GM19452 (cell line): Measurements from ENCODE around the gene CDKL2.
A peak's percentile ranks its signal among the peaks of the same experiment; 100 is the strongest.
"Not testable (repeated sequence)": the region's sequence is repeated elsewhere in the genome, so short reads cannot be mapped to it uniquely, and the experiment has no call there.

Experiments used
- ATAC-seq: cut with Tn5 transposase; IDR thresholded peaks from one replicate; pipeline ENCODE4 v1.9.1; 2021; ENCODE audit not compliant: unreplicated experiment

CDKL2 gene

GRCh38 chr4:75630174-75630936, at the start of gene CDKL2:
Gene CDKL2 (minus strand): TSS chr4:75630528. CDS start chr4:75625988, 4,540 bp downstream.
- peak; percentile 98 for ATAC-seq

DNA sequence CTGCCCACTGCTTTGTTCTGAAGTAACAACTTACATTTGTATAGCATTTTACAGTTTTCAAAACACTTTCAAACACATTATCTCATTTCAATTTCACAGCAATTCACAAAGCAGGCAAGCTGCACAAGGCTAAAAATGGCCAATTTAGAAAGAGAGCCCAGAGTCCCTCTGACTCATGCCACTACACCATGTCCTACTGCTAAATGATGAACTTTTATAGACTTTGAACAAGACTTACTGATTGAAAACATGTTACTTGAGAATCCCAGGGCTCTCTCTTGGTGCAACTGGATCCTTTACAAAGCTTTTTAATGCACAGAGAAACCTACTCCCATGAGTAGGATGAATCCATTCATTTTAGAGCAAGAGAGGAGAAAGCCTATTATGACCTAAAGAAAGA, 48.6 kb upstream of the CDKL2 start:
- ATAC-seq = no peak

DNA sequence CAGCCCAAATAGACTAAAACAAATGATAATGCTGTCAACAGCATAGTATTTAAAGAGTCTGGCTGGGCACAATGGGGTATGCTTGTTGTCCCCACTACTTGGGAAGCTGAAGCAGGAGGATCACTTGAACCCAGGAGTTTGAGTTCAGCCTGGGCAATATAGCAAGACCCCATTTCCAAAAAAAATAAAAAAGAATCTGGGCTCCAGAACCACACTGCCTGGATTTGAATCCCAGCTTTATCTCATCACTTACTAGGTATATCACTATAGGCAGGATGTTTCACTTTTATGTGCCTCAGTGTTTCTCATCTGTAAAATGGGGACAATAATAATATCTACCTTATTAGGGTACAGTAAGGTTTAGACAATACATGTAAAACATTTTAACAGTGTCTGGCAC, 48.1 kb upstream of the CDKL2 start:
- no peak for ATAC-seq

DNA sequence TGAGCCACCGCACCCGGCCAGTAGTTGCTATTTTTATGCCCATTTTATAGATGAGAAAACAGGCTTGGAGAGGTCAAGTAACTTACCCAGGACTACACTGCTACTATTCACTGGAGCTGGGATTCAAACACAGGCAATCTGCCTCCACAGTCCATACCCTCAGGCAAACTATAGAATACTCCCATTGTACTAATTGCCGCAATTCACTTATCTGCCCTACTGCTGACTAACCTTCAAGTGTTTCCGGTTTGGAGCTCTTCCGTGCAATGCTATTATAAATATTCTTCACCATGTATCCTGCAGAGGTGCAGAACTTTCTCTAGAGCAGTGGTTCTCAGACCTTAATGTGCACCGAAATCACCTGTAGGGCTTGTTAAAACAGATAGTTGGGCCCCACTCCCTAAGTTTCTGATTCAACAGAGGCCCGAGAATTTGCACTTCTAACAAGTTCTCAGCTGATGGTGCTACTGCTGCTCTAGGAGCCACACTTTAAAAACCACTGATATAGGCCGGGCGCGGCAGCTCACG, 44.7 kb upstream of the CDKL2 start:
- ATAC-seq = no peak

GRCh38 chr4:75673959-75674328, 43.6 kb upstream of the CDKL2 start:
- ATAC-seq = no peak

DNA sequence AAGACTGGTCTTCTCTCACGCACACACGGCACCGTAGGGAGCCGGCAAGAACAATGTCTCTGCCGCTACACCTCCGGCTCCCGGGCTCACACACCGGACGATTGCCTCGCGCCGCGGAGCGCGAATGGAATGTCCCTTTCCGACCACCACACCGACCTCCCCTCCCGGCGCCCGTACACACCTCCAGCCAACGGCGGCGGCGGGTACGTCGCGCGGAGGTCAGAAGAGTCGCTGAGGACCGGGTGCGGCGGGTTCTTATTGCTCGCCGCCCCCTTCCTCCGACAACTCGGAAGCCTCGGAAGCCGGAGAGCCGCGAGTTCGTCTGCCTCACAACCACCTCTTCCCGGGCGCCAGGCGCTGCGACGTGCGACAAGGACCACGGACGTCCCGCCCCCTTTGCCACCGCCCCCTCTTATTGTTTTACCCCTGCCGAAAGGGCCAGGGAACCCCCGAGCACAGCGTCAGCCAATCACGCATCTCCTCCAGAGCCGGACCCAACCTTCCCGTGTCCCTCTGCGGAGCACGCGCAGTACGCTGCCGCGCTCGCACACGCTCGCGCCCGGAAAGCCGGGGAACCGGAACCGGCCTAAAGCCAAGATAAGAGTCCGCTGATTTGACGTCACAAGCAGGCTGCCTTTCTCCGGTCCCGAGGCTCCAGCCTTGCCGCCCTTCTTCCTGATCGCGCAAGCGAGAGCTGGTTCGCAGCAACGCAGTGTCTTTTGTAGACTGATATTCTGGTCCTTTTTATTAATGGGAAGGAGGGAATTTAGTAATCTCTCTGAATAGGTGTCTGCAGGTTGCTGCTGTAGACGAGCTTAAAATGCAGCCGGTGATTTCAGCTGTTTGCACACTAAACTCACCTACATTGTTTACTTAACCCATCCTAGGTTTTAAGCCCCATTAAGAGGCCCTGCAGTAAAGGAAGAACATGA, 43.0 kb upstream of the CDKL2 start, which contains the start of gene G3BP2:
Gene G3BP2, minus strand, starts transcription at position 385 of the 932 bp plus-strand sequence. CDS start 11,386 bp downstream, outside the sequence.
- ATAC-seq = peak; percentile 96

- ATAC-seq = peak; percentile 26
These were observed 42.2 kb upstream of the CDKL2 start for GRCh38 chr4:75672461-75673026.

DNA sequence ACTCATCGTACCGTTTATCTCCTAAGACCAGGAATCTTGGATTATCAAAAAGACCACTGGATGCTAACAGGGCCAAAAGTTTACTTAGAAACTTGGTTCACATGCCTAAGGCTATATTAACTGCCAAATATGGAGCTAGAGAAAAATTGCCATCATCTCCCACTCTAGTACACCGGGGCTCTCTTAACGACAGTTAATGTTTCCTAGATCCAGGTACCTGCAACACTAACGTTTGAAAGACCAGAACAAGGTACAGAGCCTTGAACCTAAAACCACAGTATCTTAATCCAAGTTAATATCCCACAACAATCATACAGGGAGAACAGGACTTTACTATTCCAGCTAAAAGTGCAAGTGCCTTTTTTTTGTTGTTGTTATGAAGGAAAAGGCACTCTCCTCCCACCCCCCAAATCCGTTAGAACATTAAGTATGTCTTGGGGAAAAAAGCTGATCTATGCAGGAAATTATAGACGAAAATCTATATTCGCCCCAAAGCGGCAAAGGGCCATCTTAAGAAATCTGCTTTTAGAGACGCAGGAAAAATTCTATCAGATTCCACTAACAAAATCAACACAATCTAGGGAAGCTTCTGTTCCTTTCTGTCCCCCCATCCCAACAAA, 41.6 kb upstream of the CDKL2 start:
- ATAC-seq = no peak

- no peak for ATAC-seq
These were observed 38.3 kb upstream of the CDKL2 start for GRCh38 chr4:75668596-75668995.

DNA sequence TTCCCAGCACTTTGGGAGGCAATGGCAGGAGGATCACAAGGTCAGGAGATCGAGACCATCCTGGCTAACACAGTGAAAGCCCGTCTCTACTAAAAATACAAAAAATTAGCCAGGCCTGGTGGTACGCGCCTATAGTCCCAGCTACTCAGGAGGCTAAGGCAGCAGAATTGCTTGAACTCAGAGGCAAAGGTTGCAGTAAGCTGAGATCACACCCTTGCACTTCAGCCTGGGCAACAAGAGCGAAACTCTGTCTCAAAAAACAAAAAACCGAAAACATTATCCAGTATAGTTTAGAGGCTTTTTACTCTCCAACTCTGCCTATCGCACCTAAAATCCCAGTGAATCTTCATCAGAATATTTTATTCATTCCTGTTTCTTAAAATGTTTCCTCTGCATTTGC, 37.3 kb upstream of the CDKL2 start:
- not testable (repeated sequence) for ATAC-seq

- no peak for ATAC-seq
These were observed 36.0 kb upstream of the CDKL2 start for GRCh38 chr4:75666299-75666698.

GRCh38 chr4:75664604-75665003, 34.3 kb upstream of the CDKL2 start:
- not testable (repeated sequence) for ATAC-seq

- no peak for ATAC-seq
These were observed 32.3 kb upstream of the CDKL2 start for GRCh38 chr4:75662626-75663025.

GRCh38 chr4:75660491-75660890, 30.2 kb upstream of the CDKL2 start:
- no peak for ATAC-seq

DNA sequence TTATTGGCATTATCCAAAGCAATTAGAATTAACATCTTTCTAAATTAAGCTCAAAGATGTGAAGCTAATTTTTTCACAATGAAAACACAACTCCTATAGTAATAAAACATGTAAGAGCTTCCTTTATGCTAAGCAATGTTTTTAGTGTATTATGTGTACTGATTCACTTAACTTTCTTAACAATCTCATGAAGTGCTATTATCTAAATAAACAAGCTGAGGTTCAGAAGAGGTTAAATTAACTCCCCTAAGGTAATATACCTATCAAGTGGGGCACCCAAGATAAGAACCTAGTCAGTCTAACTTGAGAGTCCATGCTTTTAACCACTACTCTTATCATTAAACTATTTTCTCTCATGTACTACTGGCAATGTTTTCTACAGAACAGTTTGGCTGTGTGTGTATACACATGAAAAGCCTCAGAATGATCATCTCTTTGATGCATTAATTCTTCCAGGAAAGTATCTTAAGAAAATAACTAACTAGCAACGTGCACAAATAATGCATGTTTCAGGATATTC, 29.2 kb upstream of the CDKL2 start:
- ATAC-seq = no peak

- no peak for ATAC-seq
These were observed 28.5 kb upstream of the CDKL2 start for GRCh38 chr4:75658876-75659275.

- no peak for ATAC-seq
These were observed 25.2 kb upstream of the CDKL2 start for GRCh38 chr4:75655562-75655961.

DNA sequence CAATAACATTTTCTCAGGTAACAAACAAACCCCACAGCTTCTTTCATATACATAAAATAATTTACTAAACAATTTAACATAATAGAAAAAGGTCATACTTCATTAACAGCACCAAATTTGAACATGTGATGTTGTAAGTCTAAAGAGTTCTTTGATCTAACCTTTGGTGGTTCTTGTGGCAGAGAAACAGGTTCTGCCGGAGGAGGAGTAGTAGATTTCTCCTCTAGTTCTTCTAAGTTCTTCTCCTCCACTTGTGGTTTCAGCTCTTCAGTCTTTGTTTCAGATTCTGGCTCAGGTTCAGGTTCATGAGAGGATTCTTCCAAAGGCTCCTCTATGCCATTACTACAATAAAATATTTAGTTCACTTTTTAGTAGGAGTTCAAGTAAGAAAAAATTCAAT, 24.6 kb upstream of the CDKL2 start:
- no peak for ATAC-seq

DNA sequence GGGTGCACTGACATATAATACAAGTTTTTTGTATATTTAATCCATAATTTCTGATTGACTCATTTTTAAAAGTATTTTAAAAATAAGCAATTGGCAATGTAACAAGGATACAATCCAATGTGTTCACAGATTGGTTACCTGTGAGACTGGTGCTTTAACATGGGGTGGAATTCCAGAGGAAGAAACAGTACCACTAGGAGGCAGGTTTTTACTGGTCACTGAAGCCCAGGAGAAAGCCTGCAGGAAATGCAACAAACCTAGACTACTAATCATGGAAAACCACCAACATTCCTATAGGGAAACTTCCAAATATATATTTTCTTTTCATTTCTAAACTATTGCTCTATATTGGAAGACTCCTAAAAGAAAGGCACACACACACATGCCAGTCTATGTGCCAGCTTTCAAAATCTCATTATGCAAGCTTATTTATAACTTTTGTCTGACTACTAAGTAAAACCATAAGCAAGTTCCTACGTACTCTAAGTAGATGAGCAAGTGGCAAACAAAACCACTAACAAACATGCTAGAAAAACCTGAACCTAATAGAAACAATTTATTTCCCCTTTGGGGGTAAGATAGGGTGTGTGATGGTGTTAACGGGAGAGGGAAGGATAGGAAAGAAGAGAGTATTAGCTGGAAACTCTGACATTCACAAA, 23.6 kb upstream of the CDKL2 start:
- no peak for ATAC-seq

GRCh38 chr4:75644095-75644494, 13.8 kb upstream of the CDKL2 start:
- ATAC-seq = no peak
